Measurements from ENCODE around the gene GABRR3. TPM values are rescaled to one million over a fixed set of nuclear protein-coding genes. Genes with fewer than 3 reads are reported as not detected.

The GABRR3 gene
- total and polyA plus RNA-seq, 2 experiments from 2014 or later: not detected

DNA sequence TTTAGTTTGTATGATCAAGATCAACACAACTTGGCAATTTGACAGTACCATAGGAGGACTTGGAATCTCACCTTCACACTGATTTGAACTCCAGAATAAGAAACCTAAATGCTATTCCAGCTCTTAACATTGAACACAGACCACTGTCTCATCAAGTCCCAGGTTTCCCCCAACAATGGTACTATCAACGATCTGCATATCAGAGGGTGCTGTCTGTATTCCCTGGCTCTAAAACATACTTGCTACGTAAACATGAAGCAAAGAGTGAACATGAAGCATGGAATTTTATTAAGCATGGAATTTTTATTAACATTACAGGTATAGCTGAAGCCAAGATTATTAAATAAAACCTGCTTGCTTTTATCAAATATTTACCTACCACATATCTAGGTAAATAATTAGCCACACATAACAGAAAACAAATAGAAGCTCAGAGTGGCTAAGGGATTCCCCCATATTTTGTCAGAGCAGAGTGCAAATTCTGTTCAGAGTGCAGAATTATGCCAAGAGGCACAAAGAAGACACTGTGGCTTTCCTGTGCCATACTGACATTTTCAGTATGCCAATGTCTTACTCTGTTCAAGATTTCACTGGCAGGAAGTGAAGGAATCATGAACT is 40.7 kb downstream of the GABRR3 start (continued):
- TF ChIP-seq NANOG (IDR thresholded peaks at IDR 0.05; ENCODE audit: borderline replicate concordance): no peak
- TF ChIP-seq, protein P1, sequence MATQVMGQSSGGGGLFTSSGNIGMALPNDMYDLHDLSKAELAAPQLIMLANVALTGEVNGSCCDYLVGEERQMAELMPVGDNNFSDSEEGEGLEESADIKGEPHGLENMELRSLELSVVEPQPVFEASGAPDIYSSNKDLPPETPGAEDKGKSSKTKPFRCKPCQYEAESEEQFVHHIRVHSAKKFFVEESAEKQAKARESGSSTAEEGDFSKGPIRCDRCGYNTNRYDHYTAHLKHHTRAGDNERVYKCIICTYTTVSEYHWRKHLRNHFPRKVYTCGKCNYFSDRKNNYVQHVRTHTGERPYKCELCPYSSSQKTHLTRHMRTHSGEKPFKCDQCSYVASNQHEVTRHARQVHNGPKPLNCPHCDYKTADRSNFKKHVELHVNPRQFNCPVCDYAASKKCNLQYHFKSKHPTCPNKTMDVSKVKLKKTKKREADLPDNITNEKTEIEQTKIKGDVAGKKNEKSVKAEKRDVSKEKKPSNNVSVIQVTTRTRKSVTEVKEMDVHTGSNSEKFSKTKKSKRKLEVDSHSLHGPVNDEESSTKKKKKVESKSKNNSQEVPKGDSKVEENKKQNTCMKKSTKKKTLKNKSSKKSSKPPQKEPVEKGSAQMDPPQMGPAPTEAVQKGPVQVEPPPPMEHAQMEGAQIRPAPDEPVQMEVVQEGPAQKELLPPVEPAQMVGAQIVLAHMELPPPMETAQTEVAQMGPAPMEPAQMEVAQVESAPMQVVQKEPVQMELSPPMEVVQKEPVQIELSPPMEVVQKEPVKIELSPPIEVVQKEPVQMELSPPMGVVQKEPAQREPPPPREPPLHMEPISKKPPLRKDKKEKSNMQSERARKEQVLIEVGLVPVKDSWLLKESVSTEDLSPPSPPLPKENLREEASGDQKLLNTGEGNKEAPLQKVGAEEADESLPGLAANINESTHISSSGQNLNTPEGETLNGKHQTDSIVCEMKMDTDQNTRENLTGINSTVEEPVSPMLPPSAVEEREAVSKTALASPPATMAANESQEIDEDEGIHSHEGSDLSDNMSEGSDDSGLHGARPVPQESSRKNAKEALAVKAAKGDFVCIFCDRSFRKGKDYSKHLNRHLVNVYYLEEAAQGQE (IDR thresholded peaks at IDR 0.05; ENCODE audit: unreplicated experiment): no peak
- TF ChIP-seq ZNF114 (CRISPR knock-in tag; IDR thresholded peaks at IDR 0.05): no peak
- TF ChIP-seq POLR2AphosphoS5 (IDR thresholded peaks at IDR 0.05; ENCODE audit: low read depth): no peak

DNA sequence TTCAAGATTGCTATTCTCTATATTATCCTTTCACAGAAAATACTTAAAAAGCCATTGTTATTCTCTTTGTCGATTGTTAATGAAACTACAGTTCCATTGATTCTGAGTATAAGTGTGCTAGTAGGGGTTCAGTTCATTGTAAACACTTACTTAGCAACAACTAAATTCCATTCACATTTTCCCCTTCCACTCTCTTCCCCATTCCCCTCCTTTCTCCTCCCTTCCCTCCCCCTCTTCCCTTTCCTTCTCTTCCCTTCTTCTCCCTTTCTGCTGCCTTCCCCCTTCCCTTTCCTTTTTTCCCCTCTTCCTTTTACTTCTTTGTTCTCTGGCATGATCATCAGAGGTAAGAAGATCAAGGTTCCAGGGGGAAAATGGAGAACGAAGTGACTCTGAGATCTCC is 41.6 kb downstream of the GABRR3 start:
- H3K27me3 Mint-ChIP-seq (ENCODE audit: insufficient read depth, low read depth, poor library complexity): no peaks in the 10 kb centered on the region
- TF ChIP-seq NANOG (IDR thresholded peaks at IDR 0.05; ENCODE audit: borderline replicate concordance) (no peak), ZNF114 (CRISPR knock-in tag; IDR thresholded peaks at IDR 0.05) (no peak), STAT1 (IDR thresholded peaks at IDR 0.05; ENCODE audit: unreplicated experiment) (no peak), POLR2AphosphoS5 (IDR thresholded peaks at IDR 0.05; ENCODE audit: low read depth) (no peak), CREB1 (CRISPR knock-in tag; IDR thresholded peaks at IDR 0.05; ENCODE audit: low read depth) (no peak), ZNF331 (CRISPR knock-in tag; IDR thresholded peaks at IDR 0.05; ENCODE audit: low read depth) (no peak), EZH2 (IDR thresholded peaks at IDR 0.05; ENCODE audit: low read depth, unreplicated experiment) (no peak)
- TF ChIP-seq, protein P2, sequence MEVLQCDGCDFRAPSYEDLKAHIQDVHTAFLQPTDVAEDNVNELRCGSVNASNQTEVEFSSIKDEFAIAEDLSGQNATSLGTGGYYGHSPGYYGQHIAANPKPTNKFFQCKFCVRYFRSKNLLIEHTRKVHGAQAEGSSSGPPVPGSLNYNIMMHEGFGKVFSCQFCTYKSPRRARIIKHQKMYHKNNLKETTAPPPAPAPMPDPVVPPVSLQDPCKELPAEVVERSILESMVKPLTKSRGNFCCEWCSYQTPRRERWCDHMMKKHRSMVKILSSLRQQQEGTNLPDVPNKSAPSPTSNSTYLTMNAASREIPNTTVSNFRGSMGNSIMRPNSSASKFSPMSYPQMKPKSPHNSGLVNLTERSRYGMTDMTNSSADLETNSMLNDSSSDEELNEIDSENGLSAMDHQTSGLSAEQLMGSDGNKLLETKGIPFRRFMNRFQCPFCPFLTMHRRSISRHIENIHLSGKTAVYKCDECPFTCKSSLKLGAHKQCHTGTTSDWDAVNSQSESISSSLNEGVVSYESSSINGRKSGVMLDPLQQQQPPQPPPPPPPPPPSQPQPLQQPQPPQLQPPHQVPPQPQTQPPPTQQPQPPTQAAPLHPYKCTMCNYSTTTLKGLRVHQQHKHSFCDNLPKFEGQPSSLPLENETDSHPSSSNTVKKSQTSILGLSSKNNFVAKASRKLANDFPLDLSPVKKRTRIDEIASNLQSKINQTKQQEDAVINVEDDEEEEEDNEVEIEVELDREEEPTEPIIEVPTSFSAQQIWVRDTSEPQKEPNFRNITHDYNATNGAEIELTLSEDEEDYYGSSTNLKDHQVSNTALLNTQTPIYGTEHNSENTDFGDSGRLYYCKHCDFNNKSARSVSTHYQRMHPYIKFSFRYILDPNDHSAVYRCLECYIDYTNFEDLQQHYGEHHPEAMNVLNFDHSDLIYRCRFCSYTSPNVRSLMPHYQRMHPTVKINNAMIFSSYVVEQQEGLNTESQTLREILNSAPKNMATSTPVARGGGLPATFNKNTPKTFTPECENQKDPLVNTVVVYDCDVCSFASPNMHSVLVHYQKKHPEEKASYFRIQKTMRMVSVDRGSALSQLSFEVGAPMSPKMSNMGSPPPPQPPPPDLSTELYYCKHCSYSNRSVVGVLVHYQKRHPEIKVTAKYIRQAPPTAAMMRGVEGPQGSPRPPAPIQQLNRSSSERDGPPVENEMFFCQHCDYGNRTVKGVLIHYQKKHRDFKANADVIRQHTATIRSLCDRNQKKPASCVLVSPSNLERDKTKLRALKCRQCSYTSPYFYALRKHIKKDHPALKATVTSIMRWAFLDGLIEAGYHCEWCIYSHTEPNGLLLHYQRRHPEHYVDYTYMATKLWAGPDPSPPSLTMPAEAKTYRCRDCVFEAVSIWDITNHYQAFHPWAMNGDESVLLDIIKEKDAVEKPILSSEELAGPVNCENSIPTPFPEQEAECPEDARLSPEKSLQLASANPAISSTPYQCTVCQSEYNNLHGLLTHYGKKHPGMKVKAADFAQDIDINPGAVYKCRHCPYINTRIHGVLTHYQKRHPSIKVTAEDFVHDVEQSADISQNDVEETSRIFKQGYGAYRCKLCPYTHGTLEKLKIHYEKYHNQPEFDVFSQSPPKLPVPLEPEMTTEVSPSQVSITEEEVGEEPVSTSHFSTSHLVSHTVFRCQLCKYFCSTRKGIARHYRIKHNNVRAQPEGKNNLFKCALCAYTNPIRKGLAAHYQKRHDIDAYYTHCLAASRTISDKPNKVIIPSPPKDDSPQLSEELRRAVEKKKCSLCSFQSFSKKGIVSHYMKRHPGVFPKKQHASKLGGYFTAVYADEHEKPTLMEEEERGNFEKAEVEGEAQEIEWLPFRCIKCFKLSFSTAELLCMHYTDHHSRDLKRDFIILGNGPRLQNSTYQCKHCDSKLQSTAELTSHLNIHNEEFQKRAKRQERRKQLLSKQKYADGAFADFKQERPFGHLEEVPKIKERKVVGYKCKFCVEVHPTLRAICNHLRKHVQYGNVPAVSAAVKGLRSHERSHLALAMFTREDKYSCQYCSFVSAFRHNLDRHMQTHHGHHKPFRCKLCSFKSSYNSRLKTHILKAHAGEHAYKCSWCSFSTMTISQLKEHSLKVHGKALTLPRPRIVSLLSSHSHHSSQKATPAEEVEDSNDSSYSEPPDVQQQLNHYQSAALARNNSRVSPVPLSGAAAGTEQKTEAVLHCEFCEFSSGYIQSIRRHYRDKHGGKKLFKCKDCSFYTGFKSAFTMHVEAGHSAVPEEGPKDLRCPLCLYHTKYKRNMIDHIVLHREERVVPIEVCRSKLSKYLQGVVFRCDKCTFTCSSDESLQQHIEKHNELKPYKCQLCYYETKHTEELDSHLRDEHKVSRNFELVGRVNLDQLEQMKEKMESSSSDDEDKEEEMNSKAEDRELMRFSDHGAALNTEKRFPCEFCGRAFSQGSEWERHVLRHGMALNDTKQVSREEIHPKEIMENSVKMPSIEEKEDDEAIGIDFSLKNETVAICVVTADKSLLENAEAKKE (CRISPR knock-in tag; IDR thresholded peaks at IDR 0.05): no peak
- TF ChIP-seq, protein P3, sequence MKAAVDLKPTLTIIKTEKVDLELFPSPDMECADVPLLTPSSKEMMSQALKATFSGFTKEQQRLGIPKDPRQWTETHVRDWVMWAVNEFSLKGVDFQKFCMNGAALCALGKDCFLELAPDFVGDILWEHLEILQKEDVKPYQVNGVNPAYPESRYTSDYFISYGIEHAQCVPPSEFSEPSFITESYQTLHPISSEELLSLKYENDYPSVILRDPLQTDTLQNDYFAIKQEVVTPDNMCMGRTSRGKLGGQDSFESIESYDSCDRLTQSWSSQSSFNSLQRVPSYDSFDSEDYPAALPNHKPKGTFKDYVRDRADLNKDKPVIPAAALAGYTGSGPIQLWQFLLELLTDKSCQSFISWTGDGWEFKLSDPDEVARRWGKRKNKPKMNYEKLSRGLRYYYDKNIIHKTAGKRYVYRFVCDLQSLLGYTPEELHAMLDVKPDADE (IDR thresholded peaks at IDR 0.05): no peak
- TF ChIP-seq, protein P4, sequence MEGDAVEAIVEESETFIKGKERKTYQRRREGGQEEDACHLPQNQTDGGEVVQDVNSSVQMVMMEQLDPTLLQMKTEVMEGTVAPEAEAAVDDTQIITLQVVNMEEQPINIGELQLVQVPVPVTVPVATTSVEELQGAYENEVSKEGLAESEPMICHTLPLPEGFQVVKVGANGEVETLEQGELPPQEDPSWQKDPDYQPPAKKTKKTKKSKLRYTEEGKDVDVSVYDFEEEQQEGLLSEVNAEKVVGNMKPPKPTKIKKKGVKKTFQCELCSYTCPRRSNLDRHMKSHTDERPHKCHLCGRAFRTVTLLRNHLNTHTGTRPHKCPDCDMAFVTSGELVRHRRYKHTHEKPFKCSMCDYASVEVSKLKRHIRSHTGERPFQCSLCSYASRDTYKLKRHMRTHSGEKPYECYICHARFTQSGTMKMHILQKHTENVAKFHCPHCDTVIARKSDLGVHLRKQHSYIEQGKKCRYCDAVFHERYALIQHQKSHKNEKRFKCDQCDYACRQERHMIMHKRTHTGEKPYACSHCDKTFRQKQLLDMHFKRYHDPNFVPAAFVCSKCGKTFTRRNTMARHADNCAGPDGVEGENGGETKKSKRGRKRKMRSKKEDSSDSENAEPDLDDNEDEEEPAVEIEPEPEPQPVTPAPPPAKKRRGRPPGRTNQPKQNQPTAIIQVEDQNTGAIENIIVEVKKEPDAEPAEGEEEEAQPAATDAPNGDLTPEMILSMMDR (conservative IDR thresholded peaks at IDR 0.05; ENCODE audit: low read depth in 2 of 2): no peak

More for the DNA sequence above, 41.6 kb downstream of the GABRR3 start:
- H3K9me3 Mint-ChIP-seq: no peaks in the 10 kb centered on the region
- H3K36me3 Mint-ChIP-seq (ENCODE audit: low read depth): no peaks in the 10 kb centered on the region
- DNase-seq (ENCODE audit: low spot score) (peak; percentile 18), ATAC-seq (peak; percentile 60)
- H3K27ac ChIP-seq (ENCODE audit: low read depth): no peak overlapping the region
- H3K79me2 ChIP-seq (replicated peaks; ENCODE audit: insufficient read depth): no peaks in the 10 kb centered on the region
- H2AFZ ChIP-seq: peak overlapping the region; percentile 61; the same call in 1 of the 2 replicates
- H3F3A ChIP-seq (replicated peaks; ENCODE audit: low read depth): 0 out of 2 replicates have a peak, but pooled peaks cover 3% of the 10 kb centered on the region
- no peak overlapping the region for H3K4me3 ChIP-seq
- H3K4me1 ChIP-seq (ENCODE audit: insufficient read depth): peaks cover 24% of the 10 kb centered on the region
- peak overlapping the region; percentile 56; the same call in 1 of the 2 replicates for H3K4me2 ChIP-seq
- H4K20me1 ChIP-seq (replicated peaks; ENCODE audit: insufficient read depth): no peaks in the 10 kb centered on the region
- peak overlapping the region; percentile 32; the same call in 1 of the 2 replicates for H3K27ac Mint-ChIP-seq
- peaks cover 27% of the 10 kb centered on the region for H3K4me1 Mint-ChIP-seq
- H3K9me2 ChIP-seq (ENCODE audit: insufficient read depth): peaks cover 2% of the 10 kb centered on the region; the same call in 1 of the 2 replicates
- no peak overlapping the region for H3K4me3 Mint-ChIP-seq
- no peaks in the 10 kb centered on the region for H3K27me3 ChIP-seq (ENCODE audit: insufficient read depth)
- no peaks in the 10 kb centered on the region for H3K36me3 ChIP-seq (ENCODE audit: insufficient read depth)

Data from GM23338 (cell line).